Measurements from ENCODE around the gene CD300C.
A peak's percentile ranks its signal among the peaks of the same experiment; 100 is the strongest.
"Not testable (repeated sequence)": the region's sequence is repeated elsewhere in the genome, so short reads cannot be mapped to it uniquely, and the experiment has no call there.

CD300C gene

GRCh38 chr17:74545843-74546230 lies at the start of gene CD300C:
Gene CD300C (minus strand): TSS chr17:74546115. CDS start chr17:74545782, 333 bp downstream.
- peak; percentile 35 for DNase-seq
- in situ Hi-C loops (cut with MboI; ENCODE audit: low pct_unique_long_range_greater_than_20kb, low sequenced_read_pairs) = no loop called here

- DNase-seq = no peak
- in situ Hi-C loops (cut with MboI; ENCODE audit: low pct_unique_long_range_greater_than_20kb, low sequenced_read_pairs) = no loop called here
Measured at GRCh38 chr17:74595037-74595750, 49.3 kb upstream of the CD300C start.

GRCh38 chr17:74592087-74592990 lies 46.4 kb upstream of the CD300C start, which contains the start of gene CD300LD:
Gene CD300LD (minus strand): TSS chr17:74592283. CDS start chr17:74592202, 81 bp downstream.
- in situ Hi-C loops (cut with MboI; ENCODE audit: low pct_unique_long_range_greater_than_20kb, low sequenced_read_pairs) = no loop called here
- peak; percentile 33 for DNase-seq

- in situ Hi-C loops (cut with MboI; ENCODE audit: low pct_unique_long_range_greater_than_20kb, low sequenced_read_pairs) = no loop called here
- no peak for DNase-seq
Measured at GRCh38 chr17:74591503-74591902, 45.6 kb upstream of the CD300C start.

GRCh38 chr17:74585711-74586110 lies 39.8 kb upstream of the CD300C start:
- in situ Hi-C loops (cut with MboI; ENCODE audit: low pct_unique_long_range_greater_than_20kb, low sequenced_read_pairs) = no loop called here

GRCh38 chr17:74584292-74585060 lies 38.6 kb upstream of the CD300C start:
- in situ Hi-C loops (cut with MboI; ENCODE audit: low pct_unique_long_range_greater_than_20kb, low sequenced_read_pairs) = no loop called here
- no peak for DNase-seq

More at GRCh38 chr17:74585711-74586110, 39.8 kb upstream of the CD300C start:
- DNase-seq = no peak

- in situ Hi-C loops (cut with MboI; ENCODE audit: low pct_unique_long_range_greater_than_20kb, low sequenced_read_pairs) = no loop called here
- no peak for DNase-seq
Measured at GRCh38 chr17:74582633-74583032, 36.7 kb upstream of the CD300C start.

- peak; percentile 16 for DNase-seq
- in situ Hi-C loops (cut with MboI; ENCODE audit: low pct_unique_long_range_greater_than_20kb, low sequenced_read_pairs) = no loop called here
Measured at GRCh38 chr17:74579900-74580299, 34.0 kb upstream of the CD300C start.

- in situ Hi-C loops (cut with MboI; ENCODE audit: low pct_unique_long_range_greater_than_20kb, low sequenced_read_pairs) = no loop called here
- no peak for DNase-seq
Measured at GRCh38 chr17:74578979-74579378, 33.1 kb upstream of the CD300C start.

GRCh38 chr17:74574489-74575142 lies 28.7 kb upstream of the CD300C start:
- DNase-seq = no peak
- in situ Hi-C loops (cut with MboI; ENCODE audit: low pct_unique_long_range_greater_than_20kb, low sequenced_read_pairs) = no loop called here

- in situ Hi-C loops (cut with MboI; ENCODE audit: low pct_unique_long_range_greater_than_20kb, low sequenced_read_pairs) = not testable (repeated sequence)
Measured at GRCh38 chr17:74573635-74574034, 27.7 kb upstream of the CD300C start.

GRCh38 chr17:74573169-74573568 lies 27.3 kb upstream of the CD300C start:
- in situ Hi-C loops (cut with MboI; ENCODE audit: low pct_unique_long_range_greater_than_20kb, low sequenced_read_pairs) = no loop called here
- no peak for DNase-seq

More at GRCh38 chr17:74573635-74574034, 27.7 kb upstream of the CD300C start:
- DNase-seq = not testable (repeated sequence)

- no peak for DNase-seq
- in situ Hi-C loops (cut with MboI; ENCODE audit: low pct_unique_long_range_greater_than_20kb, low sequenced_read_pairs) = no loop called here
Measured at GRCh38 chr17:74571621-74572270, 25.8 kb upstream of the CD300C start.

- DNase-seq = peak; percentile 66
- in situ Hi-C loops (cut with MboI; ENCODE audit: low pct_unique_long_range_greater_than_20kb, low sequenced_read_pairs) = no loop called here
Measured at GRCh38 chr17:74569020-74570003, 23.4 kb upstream of the CD300C start.

GRCh38 chr17:74568106-74568873 lies 22.4 kb upstream of the CD300C start:
- in situ Hi-C loops (cut with MboI; ENCODE audit: low pct_unique_long_range_greater_than_20kb, low sequenced_read_pairs) = no loop called here
- DNase-seq = no peak

GRCh38 chr17:74567397-74567796 lies 21.5 kb upstream of the CD300C start, which contains the start of gene CD300H:
Gene CD300H (minus strand): TSS chr17:74567509.
- DNase-seq = peak; percentile 14
- in situ Hi-C loops (cut with MboI; ENCODE audit: low pct_unique_long_range_greater_than_20kb, low sequenced_read_pairs) = no loop called here

Measured in KBM-7 (cell line).